SK-N-SH (cell line): ENCODE results near the gene G6PC1.

Experiments used
- CTCF ChIP-seq: fragments of 200-600 bp; sonication (generic); IDR thresholded peaks from 2 replicates; pipeline ENCODE4 v1.6.1; 2017; ENCODE audit warnings: antibody characterized with exemption, mild to moderate bottlenecking, moderate library complexity
- EZH2phosphoT487 ChIP-seq: fragments of 200-600 bp; sonication (generic); IDR thresholded peaks from 2 replicates; pipeline ENCODE4 v1.6.1; 2017; ENCODE audit warnings: low read depth, mixed run types, mild to moderate bottlenecking, antibody characterized with exemption, moderate library complexity, borderline replicate concordance
- RAD21 ChIP-seq: IDR thresholded peaks from 2 replicates; pipeline ENCODE4 v1.6.1; 2012; ENCODE audit warnings: mild to moderate bottlenecking, low read length
- SIN3A ChIP-seq: IDR thresholded peaks from 2 replicates; pipeline ENCODE4 v1.6.1; 2012; ENCODE audit warnings: low read depth, mild to moderate bottlenecking, low read length, moderate library complexity, borderline replicate concordance
- SMC3 ChIP-seq: IDR thresholded peaks from 2 replicates; pipeline ENCODE4 v1.6.1; 2012; ENCODE audit warnings: low read depth, low read length, improper control_type of control experiment

GRCh38 chr17:42882166-42882565 is 18.4 kb upstream of the G6PC1 start:
- TF ChIP-seq CTCF (no peak), SMC3 (no peak), EZH2phosphoT487 (no peak), SIN3A (no peak), RAD21 (no peak)
